Hepatocyte (in vitro differentiated cells): ENCODE data around the gene PTCD3. TPM values are rescaled to one million over a fixed set of nuclear protein-coding genes. Genes with fewer than 3 reads are reported as not detected.

ENCODE experiments used
- DNase-seq: peaks from one replicate; pipeline ENCODE4 v3.0.0-alpha.2; 2016; ENCODE audit warnings: low spot score
- H2AFZ ChIP-seq: fragments of 200-600 bp; sonication (generic); 2 replicates; pipeline ENCODE4 v1.6.0; 2016; ENCODE audit warnings: antibody characterized with exemption, mild to moderate bottlenecking
- H3K27ac ChIP-seq: fragments of 200-600 bp; sonication (generic); 2 replicates; pipeline ENCODE4 v1.5.1; 2016; ENCODE audit warnings: mild to moderate bottlenecking
- H3K27me3 ChIP-seq: fragments of 200-600 bp; sonication (generic); 2 replicates; pipeline ENCODE4 v1.6.1; 2016
- H3K36me3 ChIP-seq: fragments of 200-600 bp; sonication (generic); replicated peaks from 2 replicates; pipeline ENCODE4 v1.5.1; 2016; ENCODE audit warnings: low read depth; ENCODE audit not compliant: insufficient read depth
- H3K4me1 ChIP-seq: fragments of 200-600 bp; sonication (generic); 2 replicates; pipeline ENCODE4 v1.5.1; 2016; ENCODE audit warnings: mild to moderate bottlenecking, moderate library complexity; ENCODE audit not compliant: insufficient read depth
- H3K4me2 ChIP-seq: fragments of 200-600 bp; sonication (generic); 2 replicates; pipeline ENCODE4 v1.6.0; 2016
- H3K4me3 ChIP-seq: fragments of 200-600 bp; sonication (generic); 2 replicates; pipeline ENCODE4 v1.5.1; 2016; ENCODE audit warnings: mild to moderate bottlenecking
- H3K79me2 ChIP-seq: fragments of 200-600 bp; sonication (generic); 2 replicates; pipeline ENCODE4 v1.6.0; 2017; ENCODE audit warnings: mild to moderate bottlenecking
- H3K9me2 ChIP-seq: fragments of 200-600 bp; sonication (generic); replicated peaks from 2 replicates; pipeline ENCODE4 v1.6.0; 2017; ENCODE audit warnings: mild to moderate bottlenecking; ENCODE audit not compliant: insufficient read depth
- H3K9me3 ChIP-seq: fragments of 200-600 bp; sonication (generic); 2 replicates; pipeline ENCODE4 v1.5.1; 2016; ENCODE audit warnings: low read depth, mild to moderate bottlenecking
- H4K20me1 ChIP-seq: fragments of 200-600 bp; sonication (generic); 2 replicates; pipeline ENCODE4 v1.6.0; 2016; ENCODE audit warnings: mild to moderate bottlenecking; ENCODE audit not compliant: insufficient read depth, poor library complexity, severe bottlenecking
- EZH2 ChIP-seq: fragments of 200-600 bp; sonication (generic); IDR thresholded peaks from 2 replicates; pipeline ENCODE4 v1.6.1; 2016; ENCODE audit warnings: antibody characterized with exemption, mild to moderate bottlenecking, borderline replicate concordance
- EZH2phosphoT487 ChIP-seq: fragments of 200-600 bp; sonication (generic); IDR thresholded peaks from one replicate; pipeline ENCODE4 v1.6.1; 2018; ENCODE audit warnings: antibody characterized with exemption, mild to moderate bottlenecking, low read depth, moderate library complexity; ENCODE audit not compliant: unreplicated experiment, severe bottlenecking
- WGBS: methylation state at CpG from one replicate; pipeline ENCODE4 v1.1.6; 2016; ENCODE audit warnings: low lambda C conversion rate; ENCODE audit errors: missing lambda C conversion rate; 5-methylcytosine and 5-hydroxymethylcytosine counted together
- polyA plus RNA-seq: library from polyadenylated mRNA; unstranded; fragments of >200 nt; fragmentation: Nextera tagmentation; extraction: Ambion mirVana; gene quantifications from 2 replicates; pipeline ENCODE4 v1.2.1, GENCODE V29; 2016
- total RNA-seq: library from RNA; depleted of rRNA; stranded (reverse); fragments of >200 nt; gene quantifications from 2 replicates; pipeline ENCODE4 v1.2.3, GENCODE V29; 2014
- TF ChIP-seq, protein P1 (sequence below): fragments of 200-600 bp; sonication (generic); IDR thresholded peaks from 2 replicates; pipeline ENCODE4 v1.5.1; 2016; ENCODE audit warnings: antibody characterized with exemption, mild to moderate bottlenecking; ENCODE audit not compliant: poor library complexity

The PTCD3 gene
- total and polyA plus RNA-seq, 2 experiments from 2014 or later: 54.2 to 92.1 TPM

DNA sequence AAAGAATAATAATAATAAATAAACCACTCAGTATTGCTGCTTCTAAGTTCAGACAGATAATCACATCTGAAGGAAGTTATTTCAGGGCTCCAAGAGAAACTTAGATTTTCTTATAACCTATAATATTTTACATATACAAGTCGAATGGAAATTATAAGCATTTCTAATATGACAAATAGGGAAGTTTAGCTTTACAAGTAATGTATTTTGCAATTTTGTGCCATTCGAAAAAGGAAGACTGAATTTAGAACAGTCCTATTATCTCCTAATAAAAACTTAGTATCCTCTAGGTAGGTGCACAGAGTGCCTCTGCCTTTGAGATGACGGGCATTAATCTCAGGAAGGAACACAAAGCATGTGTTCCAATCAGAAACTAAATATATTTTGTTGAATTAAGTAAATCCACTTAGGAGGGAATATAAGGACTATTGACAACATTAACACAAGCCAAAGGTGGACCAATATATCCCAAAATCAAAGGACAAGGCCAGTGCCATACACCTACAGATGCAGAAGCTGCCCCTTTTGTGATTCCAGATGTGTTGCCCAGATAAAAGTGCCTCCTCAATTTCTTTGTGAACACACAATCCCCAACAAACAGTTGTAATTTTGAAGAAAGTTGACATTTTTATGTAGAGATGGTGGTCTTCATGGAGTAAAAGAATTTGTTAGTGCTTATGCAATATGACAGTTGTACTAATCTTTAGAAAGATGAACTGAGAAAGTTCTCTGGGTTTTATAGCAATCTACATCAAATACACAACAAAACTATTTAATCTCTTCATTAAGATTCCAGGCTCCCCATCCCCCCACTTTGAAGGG lies 36.6 kb downstream of the PTCD3 start:
- TF ChIP-seq EZH2: no peak
- no peak for TF ChIP-seq EZH2phosphoT487
- TF ChIP-seq, protein P1, sequence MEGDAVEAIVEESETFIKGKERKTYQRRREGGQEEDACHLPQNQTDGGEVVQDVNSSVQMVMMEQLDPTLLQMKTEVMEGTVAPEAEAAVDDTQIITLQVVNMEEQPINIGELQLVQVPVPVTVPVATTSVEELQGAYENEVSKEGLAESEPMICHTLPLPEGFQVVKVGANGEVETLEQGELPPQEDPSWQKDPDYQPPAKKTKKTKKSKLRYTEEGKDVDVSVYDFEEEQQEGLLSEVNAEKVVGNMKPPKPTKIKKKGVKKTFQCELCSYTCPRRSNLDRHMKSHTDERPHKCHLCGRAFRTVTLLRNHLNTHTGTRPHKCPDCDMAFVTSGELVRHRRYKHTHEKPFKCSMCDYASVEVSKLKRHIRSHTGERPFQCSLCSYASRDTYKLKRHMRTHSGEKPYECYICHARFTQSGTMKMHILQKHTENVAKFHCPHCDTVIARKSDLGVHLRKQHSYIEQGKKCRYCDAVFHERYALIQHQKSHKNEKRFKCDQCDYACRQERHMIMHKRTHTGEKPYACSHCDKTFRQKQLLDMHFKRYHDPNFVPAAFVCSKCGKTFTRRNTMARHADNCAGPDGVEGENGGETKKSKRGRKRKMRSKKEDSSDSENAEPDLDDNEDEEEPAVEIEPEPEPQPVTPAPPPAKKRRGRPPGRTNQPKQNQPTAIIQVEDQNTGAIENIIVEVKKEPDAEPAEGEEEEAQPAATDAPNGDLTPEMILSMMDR: no peak
- 63% methylated on average over 3 of the region's 3 CpGs for WGBS
- Histone ChIP-seq H3K9me3 (no peaks in the 10 kb centered on the region), H3K27ac (no peak overlapping the region), H3K79me2 (no peaks in the 10 kb centered on the region), H3K9me2 (no peaks in the 10 kb centered on the region), H4K20me1 (no peaks in the 10 kb centered on the region), H3K27me3 (no peaks in the 10 kb centered on the region), H3K36me3 (peaks cover 4% of the 10 kb centered on the region), H3K4me3 (no peak overlapping the region), H3K4me1 (no peaks in the 10 kb centered on the region), H3K4me2 (no peak overlapping the region), H2AFZ (no peak overlapping the region)
- DNase-seq: no peak

DNA sequence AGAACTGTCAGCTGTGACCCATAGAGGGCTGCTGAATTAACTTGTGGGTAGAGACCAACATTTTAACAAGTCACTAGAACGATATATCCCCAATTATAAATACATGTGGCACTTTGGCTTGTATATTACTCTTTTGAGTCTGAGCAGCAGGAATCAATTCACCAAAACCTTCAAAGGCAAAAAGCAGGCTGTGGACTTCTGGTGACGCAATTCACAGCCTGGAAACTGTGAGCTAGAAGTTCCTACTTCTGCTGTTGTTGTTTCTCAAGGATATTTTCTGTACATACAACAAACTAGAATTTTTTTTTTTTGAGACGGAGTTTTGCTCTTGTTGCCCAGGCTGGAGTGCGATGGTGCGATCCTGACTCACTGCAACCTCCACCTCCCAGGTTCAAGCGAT lies 37.3 kb downstream of the PTCD3 start:
- no peak for TF ChIP-seq EZH2
- TF ChIP-seq, protein P1: no peak
- TF ChIP-seq EZH2phosphoT487: no peak
- H2AFZ ChIP-seq: no peak overlapping the region
- no peaks in the 10 kb centered on the region for H3K27me3 ChIP-seq
- H3K27ac ChIP-seq: no peak overlapping the region
- no peak for DNase-seq
- H3K4me1 ChIP-seq: no peaks in the 10 kb centered on the region
- no peaks in the 10 kb centered on the region for H3K79me2 ChIP-seq
- H3K9me2 ChIP-seq: no peaks in the 10 kb centered on the region
- peaks cover 4% of the 10 kb centered on the region for H3K36me3 ChIP-seq
- no peak overlapping the region for H3K4me2 ChIP-seq
- no peaks in the 10 kb centered on the region for H4K20me1 ChIP-seq
- H3K4me3 ChIP-seq: no peak overlapping the region
- H3K9me3 ChIP-seq: no peaks in the 10 kb centered on the region
- 96% methylated on average over 6 of the region's 6 CpGs for WGBS

DNA sequence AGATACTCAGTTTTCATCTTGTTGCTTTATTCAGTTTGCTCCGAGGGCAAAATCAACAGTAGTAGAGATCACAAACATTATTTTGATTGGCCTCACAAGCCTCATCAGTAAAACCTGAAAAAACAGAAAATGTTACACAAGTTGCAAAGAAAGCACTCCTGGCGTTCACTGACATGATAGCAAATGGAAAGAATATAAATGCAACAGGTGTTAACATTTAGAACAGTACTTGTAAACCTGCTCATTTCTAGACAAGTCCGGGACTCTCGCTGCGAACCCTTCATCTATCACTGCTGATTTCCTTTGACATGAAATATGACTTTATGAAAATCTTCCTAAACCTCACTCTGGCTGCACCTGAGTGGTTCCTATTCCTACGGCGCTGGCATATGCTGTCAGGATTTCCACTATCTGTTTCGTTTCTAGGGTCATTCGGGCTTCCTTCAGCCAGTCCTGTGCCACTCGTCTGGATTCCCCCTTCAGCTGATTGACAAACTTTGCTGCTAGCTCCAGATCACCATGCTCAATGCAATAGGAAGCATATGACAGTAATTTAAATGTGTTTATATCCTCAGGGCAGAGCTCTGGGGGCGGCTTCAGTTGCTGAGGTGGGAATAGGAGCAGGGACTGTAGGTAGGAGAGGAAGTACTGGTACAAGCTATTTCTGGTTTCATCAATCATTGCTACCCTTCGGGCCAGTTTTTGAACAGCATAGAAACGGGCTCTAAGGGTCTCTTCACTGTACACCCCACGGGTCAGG lies 38.1 kb downstream of the PTCD3 start:
- Histone ChIP-seq H3K9me3 (no peaks in the 10 kb centered on the region), H3K27me3 (no peaks in the 10 kb centered on the region), H3K4me3 (no peak overlapping the region), H3K27ac (no peak overlapping the region), H3K36me3 (peaks cover 3% of the 10 kb centered on the region), H3K4me2 (no peak overlapping the region), H2AFZ (no peak overlapping the region), H3K4me1 (no peaks in the 10 kb centered on the region), H4K20me1 (no peaks in the 10 kb centered on the region), H3K79me2 (no peaks in the 10 kb centered on the region), H3K9me2 (no peaks in the 10 kb centered on the region)
- TF ChIP-seq EZH2 (no peak), EZH2phosphoT487 (no peak)
- TF ChIP-seq, protein P1: no peak
- no peak for DNase-seq
- WGBS: 90% methylated on average over 14 of the region's 14 CpGs
